HAP-1 (cell line): Measurements from ENCODE around the gene TTC7B.

Source experiments
- DNase-seq, 2 experiments: peaks; one replicate each; pipeline ENCODE4 v3.0.0-alpha.2; 2016 to 2020; ENCODE audit warnings: low spot score in 2 of 2
- H3K27me3 ChIP-seq: fragments of 250-450 bp; sonication (Bioruptor Pico); 2 replicates; pipeline ENCODE4 v1.5.1; 2020; ENCODE audit warnings: low read depth, mild to moderate bottlenecking, moderate library complexity
- H3K36me3 ChIP-seq: fragments of 250-450 bp; sonication (Bioruptor Pico); replicated peaks from 2 replicates; pipeline ENCODE4 v1.5.1; 2020; ENCODE audit warnings: mild to moderate bottlenecking
- H3K4me1 ChIP-seq: fragments of 250-450 bp; sonication (Bioruptor Pico); 2 replicates; pipeline ENCODE4 v1.5.1; 2020; ENCODE audit warnings: mild to moderate bottlenecking
- H3K4me3 ChIP-seq: fragments of 250-450 bp; sonication (Bioruptor Pico); 2 replicates; pipeline ENCODE4 v1.5.1; 2020; ENCODE audit warnings: mild to moderate bottlenecking, moderate library complexity
- H3K9me3 ChIP-seq: fragments of 250-450 bp; sonication (Bioruptor Pico); 2 replicates; pipeline ENCODE4 v1.5.1; 2020; ENCODE audit warnings: mild to moderate bottlenecking, moderate library complexity
- in situ Hi-C: fragments of 300-500 bp; cut with MboI; formaldehyde crosslinking; loops from 3 replicates; pipeline ENCODE4 v1.14.3; 2020; ENCODE audit warnings: low sequenced_read_pairs, inconsistent platforms, mixed read lengths

Gene TTC7B

DNA sequence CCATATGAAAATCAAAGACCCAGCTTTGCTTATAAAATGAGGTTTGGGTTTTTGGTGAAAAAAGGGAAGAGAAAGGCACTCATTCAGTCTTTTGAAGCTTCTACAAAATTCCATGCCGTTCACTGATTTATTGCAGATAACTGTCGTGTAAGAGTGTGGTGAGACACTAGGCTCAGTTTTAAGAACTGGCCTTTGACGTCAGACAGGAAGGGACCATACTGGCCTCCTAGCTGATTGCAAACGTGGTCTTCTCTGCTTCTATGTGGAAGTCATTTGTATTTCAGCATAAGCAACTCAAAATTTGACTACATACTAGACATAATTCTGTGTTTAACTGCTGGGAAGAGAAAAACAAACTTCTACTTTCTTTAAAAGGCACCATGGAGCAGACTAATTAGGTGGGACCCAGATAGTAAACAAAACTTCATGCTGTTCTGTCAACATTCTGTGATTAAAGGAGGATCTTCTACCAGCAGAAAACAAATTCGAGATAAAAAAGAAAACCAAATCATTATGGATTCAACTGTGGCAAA is 168.7 kb downstream of the TTC7B start:
- no peaks in the 10 kb centered on the region for H3K9me3 ChIP-seq
- in situ Hi-C loops, result no loop called here
- H3K27me3 ChIP-seq, result no peaks in the 10 kb centered on the region
- H3K4me3 ChIP-seq, result no peak overlapping the region
- peaks cover 9% of the 10 kb centered on the region for H3K4me1 ChIP-seq
- no peak for DNase-seq
- H3K36me3 ChIP-seq, result no peaks in the 10 kb centered on the region; the same call in 1 of the 2 replicates

DNA sequence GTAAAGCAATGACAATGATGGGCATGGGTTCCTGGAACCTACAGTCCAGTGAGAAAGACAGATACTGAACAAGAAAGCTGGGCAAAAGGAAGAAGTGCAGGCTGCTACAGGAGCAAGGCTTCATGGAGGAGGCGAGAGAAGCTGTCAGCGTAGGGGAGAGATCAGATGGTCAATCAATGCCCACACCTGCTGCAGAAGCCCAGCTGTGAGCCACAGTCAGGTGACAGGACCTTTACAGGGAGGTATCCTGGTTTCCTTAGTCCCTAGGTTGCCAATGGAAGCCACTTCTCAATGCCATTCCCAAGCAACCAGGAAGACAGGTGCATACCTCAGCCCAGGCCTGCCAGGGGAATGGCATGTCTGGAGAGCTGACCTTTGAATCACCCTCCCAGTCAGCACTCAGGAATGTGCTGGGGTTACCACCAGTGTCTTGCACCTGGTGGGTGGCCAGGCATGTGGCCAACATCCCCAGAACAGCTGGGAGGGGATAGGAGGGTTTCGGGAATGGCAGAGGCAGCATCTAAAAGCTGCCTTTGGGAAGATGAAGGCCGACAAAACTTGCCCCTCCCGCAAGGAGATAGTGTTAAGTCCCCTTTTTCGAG is 170.3 kb downstream of the TTC7B start:
- Histone ChIP-seq H3K4me3 (no peak overlapping the region), H3K9me3 (no peaks in the 10 kb centered on the region), H3K4me1 (peaks cover 19% of the 10 kb centered on the region), H3K27me3 (no peaks in the 10 kb centered on the region), H3K36me3 (no peaks in the 10 kb centered on the region)
- DNase-seq, result no peak
- in situ Hi-C loops, result no loop called here

DNA sequence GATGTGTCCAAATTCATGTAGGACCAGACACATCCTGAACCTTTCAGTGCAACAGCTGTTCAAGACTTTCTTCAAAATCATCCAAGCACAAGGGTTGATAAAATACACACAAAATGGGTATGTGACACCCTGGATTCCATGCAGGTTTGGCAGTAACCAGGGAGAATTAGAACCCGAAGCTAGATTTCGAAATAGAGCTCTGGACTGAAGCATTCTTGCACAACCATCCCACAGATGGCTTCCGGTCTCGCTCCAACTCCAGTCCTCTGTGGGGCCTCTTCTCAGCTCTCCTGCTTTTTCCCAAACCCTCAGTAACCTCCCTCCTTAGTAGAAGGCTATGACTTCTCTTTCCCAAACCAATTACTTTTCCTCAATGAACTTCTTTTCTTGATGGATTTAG is 171.3 kb downstream of the TTC7B start:
- in situ Hi-C loops, result no loop called here
- Histone ChIP-seq H3K27me3 (no peaks in the 10 kb centered on the region), H3K9me3 (no peaks in the 10 kb centered on the region), H3K4me1 (peaks cover 29% of the 10 kb centered on the region), H3K4me3 (no peak overlapping the region), H3K36me3 (no peaks in the 10 kb centered on the region)
- no peak for DNase-seq

DNA sequence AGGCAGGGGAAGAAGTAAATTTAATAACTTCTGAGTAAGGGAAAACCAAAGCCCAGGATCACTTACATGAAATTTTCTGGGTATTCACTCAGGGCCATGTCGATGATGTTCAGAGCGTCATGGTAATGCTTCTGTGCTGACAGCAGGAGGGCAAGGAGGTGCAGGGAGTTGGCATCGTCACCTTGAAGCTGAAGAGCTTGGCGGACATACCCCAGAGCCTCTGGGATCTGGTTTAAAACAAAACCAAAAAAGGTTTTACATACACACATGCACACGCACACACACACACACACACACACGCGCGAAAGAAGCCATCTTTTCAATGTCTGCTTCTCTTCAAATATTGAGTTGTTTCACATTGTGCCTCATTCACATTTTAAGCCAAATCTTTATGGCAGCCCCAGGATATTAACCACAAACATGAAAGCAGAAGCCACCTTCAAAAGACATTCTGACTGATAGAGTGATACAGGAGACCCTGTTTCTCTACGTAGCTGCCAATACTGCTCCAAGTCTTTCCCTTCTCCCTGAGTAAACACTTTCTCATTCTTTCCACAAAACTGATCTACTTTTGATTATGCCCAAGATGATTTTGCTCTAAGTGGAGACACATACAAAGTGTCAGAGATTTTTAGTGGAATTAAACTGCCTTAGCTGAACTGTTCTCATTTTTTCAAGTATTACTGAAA is 172.1 kb downstream of the TTC7B start:
- H3K27me3 ChIP-seq, result no peaks in the 10 kb centered on the region
- DNase-seq, result no peak
- H3K4me1 ChIP-seq, result peaks cover 35% of the 10 kb centered on the region
- H3K4me3 ChIP-seq, result no peak overlapping the region
- in situ Hi-C loops, result no loop called here
- no peaks in the 10 kb centered on the region for H3K36me3 ChIP-seq
- H3K9me3 ChIP-seq, result no peaks in the 10 kb centered on the region

DNA sequence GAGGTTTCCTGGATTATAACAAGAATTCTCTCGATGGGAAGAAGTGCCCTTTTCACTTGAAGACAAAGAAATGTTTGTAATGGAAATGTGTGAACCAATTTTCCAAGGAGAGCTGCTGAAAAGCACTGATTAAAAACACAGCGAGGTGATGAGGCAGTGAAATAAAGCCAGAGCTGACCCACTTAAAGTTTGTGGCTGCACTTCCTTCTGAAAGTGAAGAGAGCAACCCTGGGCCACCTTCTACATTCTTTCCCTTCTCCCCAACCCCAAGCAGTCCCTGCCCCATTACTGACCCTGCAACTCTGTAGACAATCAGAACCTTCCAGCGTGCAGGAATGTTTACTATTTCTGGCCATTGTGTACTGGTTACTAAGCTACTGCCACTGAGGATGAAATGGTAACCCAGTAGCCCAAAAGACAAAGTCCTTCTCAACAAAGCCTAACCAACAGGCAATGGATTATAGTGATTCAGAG is 173.9 kb downstream of the TTC7B start:
- DNase-seq, result peak; percentile 83 to 99
- H3K4me1 ChIP-seq, result peaks cover 45% of the 10 kb centered on the region

DNA sequence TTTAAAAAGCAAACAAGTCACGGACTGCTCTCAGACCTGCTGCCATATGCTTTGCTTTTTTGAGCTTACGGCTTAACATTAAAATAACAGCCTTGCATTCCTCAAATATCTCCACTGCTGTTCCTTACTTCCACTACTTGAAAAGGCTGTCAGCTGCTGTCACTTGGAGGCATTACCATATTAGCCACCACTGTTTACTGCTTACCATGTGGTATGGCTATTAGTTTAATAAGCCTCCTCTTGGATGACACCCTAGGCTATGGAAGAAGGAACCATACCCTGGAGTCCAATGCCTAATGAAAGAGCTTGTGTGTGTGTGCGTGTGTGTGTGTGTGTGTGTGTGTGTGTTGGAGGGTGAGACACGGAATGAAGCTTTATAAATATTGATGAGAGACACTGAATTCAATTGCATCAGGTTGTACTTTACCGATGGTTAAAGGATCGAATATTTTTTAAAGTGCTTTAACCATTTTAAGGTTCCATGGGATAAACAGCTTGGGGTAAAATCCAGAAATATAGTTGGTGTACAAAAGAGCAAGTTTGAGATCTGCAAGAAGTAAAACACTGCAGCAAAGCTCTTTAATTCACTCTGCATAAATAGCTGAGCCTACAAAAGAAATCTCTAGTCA is 174.5 kb downstream of the TTC7B start:
- H3K27me3 ChIP-seq, result no peaks in the 10 kb centered on the region
- H3K36me3 ChIP-seq, result no peaks in the 10 kb centered on the region
- DNase-seq, result peak; percentile 74 to 80
- H3K4me1 ChIP-seq, result peaks cover 46% of the 10 kb centered on the region
- in situ Hi-C loops, result no loop called here
- no peaks in the 10 kb centered on the region for H3K9me3 ChIP-seq
- no peak overlapping the region for H3K4me3 ChIP-seq

More for the DNA sequence above, 173.9 kb downstream of the TTC7B start:
- in situ Hi-C loops, result no loop called here
- H3K4me3 ChIP-seq, result no peak overlapping the region
- H3K36me3 ChIP-seq, result no peaks in the 10 kb centered on the region
- H3K9me3 ChIP-seq, result no peaks in the 10 kb centered on the region
- no peaks in the 10 kb centered on the region for H3K27me3 ChIP-seq

DNA sequence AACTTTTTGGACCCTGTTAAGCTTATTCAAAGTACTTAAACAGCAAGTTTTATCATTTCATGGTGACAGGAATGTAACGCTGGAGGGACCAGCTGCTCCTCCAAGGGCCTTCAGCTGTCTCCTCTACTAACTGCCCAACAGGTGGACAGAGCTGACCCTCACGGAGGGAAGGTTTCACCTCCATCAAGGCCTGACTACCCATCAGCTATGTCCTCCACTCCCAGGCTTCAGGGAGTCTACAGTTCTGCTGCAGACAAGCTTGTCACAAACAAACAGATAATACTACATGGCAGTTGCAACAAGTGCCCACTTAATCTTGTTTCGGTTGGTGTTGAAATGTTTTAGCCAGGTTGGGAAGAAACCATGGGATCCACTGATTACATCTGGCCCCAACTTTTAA is 175.1 kb downstream of the TTC7B start:
- DNase-seq, result no peak
- no peak overlapping the region for H3K4me3 ChIP-seq
- peaks cover 46% of the 10 kb centered on the region for H3K4me1 ChIP-seq
- H3K36me3 ChIP-seq, result no peaks in the 10 kb centered on the region
- no peaks in the 10 kb centered on the region for H3K27me3 ChIP-seq
- in situ Hi-C loops, result no loop called here
- no peaks in the 10 kb centered on the region for H3K9me3 ChIP-seq

DNA sequence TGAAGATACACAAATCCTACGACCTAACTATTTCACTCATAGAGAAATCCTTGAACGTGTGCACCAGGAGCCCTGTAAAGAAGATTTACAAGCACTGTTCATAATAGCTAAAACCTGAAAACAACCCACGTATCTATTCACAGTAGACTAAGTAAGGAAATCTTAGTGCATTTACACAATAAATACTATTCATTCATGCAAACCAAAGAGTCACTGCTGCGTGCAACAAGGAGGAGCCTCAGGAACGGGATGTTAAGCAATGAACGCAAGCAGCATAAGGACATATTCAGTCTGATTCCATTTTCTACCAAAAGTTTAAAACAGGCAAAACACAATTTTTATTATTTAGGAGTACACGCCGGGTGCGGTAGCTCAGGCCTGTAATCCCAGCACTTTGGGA is 176.6 kb downstream of the TTC7B start:
- Histone ChIP-seq H3K36me3 (no peaks in the 10 kb centered on the region), H3K27me3 (no peaks in the 10 kb centered on the region), H3K4me1 (peaks cover 46% of the 10 kb centered on the region), H3K9me3 (no peaks in the 10 kb centered on the region), H3K4me3 (no peak overlapping the region)
- DNase-seq, result peak; percentile 58 to 88
- in situ Hi-C loops, result no loop called here

DNA sequence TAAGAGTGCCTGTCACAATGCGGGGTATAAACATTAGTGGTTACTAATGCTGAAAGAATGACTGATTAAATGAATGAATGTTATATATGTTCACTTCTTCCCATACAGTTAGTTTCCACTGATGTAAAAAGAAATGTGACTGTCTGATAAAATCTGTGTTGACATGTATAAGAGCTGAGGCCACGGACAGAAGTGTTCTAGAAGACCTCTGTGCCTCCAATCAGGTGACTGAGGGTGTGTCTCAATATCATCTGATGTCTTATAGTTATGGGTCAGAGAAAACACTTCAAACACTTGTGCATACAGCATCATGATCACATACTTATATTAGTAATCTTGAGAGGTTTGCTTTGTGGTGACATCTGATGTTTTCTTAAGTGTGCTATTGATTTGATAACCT is 183.4 kb downstream of the TTC7B start:
- peaks cover 11% of the 10 kb centered on the region for H3K4me1 ChIP-seq
- DNase-seq, result no peak
- H3K36me3 ChIP-seq, result no peaks in the 10 kb centered on the region
- H3K27me3 ChIP-seq, result no peaks in the 10 kb centered on the region
- in situ Hi-C loops, result no loop called here
- no peaks in the 10 kb centered on the region for H3K9me3 ChIP-seq
- H3K4me3 ChIP-seq, result no peak overlapping the region

DNA sequence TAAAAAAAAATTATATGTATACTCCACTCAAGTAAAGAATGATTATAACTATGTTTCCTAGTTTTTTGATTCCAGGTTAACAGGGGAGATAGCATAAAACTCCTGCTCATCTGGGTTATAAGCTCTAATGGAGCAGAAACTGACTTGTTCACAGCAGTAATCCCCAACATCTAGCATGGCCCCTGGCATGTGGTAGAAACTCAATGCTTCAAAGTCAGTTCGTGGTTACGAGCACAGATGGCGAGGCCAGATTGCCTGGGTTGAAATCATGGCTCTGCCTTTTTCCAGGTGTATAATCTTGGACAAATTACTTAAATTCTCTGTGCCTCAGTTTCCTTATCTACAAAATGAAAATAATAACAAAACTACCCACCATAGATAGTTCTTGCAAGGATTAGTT is 183.8 kb downstream of the TTC7B start:
- Histone ChIP-seq H3K9me3 (no peaks in the 10 kb centered on the region), H3K27me3 (no peaks in the 10 kb centered on the region), H3K4me1 (peaks cover 8% of the 10 kb centered on the region), H3K36me3 (no peaks in the 10 kb centered on the region), H3K4me3 (no peak overlapping the region)
- in situ Hi-C loops, result no loop called here
- DNase-seq, result no peak

DNA sequence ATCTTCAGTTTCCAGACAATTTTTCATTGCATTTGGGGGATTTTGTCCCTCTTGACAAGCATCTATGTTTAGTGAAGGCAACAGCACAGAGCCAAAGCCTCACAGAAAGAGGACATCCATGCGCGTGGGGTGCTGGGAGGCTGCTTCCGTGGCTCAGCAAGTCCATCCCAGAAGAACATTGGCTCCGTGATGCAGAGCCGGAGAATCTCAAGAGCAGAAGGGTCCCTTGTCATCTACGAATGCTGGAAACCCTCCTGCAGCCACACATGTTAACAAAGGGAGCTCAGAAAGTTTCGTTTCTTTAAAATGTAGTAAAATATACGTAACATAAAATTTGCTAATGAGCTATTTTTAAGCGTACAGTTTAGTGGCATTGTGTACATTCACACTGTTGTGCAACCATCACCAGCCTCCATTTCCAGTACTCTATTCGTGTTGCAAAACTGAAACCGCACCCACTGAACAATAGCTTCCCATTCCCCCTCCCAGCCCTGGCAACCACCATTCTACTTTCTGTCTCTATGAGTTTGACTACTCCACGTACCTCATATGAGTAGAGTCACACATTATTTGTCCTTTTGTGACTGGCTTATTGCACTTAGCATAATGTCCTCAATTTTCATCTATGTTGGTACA is 185.9 kb downstream of the TTC7B start:
- Histone ChIP-seq H3K4me1 (peaks cover 5% of the 10 kb centered on the region), H3K9me3 (no peaks in the 10 kb centered on the region), H3K4me3 (no peak overlapping the region), H3K27me3 (no peaks in the 10 kb centered on the region), H3K36me3 (no peaks in the 10 kb centered on the region)
- no peak for DNase-seq
- in situ Hi-C loops, result no loop called here

DNA sequence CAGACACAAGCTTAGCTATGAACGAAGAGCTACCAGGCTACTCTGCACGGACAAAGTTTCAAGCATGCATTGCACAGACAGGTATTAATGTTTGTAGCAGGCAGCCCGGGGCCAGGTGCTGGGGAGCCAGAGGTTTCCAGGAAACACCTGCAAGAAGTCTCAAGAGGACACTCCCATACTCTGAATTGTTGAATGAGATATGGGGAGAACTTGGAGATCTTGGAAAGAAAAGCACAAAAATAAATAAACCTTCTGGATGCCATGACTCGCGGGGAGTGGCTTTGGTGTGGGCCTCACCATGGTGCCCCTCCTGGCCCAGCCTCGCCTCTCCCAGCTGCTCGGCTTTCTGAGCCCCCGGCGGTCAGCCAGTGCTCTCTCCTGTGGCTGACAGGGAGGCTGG is 186.8 kb downstream of the TTC7B start:
- no peak for DNase-seq
- no peaks in the 10 kb centered on the region for H3K27me3 ChIP-seq
- no peak overlapping the region for H3K4me3 ChIP-seq
- in situ Hi-C loops, result no loop called here
- peaks cover 5% of the 10 kb centered on the region for H3K4me1 ChIP-seq
- H3K36me3 ChIP-seq, result no peaks in the 10 kb centered on the region
- no peaks in the 10 kb centered on the region for H3K9me3 ChIP-seq

DNA sequence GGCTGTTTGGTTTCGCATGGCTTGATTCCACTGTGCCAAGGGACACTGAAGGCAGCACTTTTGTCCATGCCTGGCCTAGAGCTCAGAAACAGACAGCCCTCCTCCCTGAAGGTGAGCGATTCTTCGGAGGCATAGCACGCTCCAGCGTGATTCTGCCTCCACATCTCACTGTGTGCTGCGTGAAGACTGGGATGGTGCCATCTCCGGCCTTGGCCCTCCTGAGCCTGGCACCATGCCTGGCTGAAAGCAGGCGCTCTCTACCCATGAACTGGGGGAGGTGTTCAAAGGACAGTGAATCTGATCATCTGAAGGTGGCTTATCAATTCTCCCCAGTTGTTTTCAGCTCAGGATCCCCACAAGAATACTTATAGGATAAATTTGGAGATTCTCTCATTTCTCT is 187.4 kb downstream of the TTC7B start:
- no peak overlapping the region for H3K4me3 ChIP-seq
- no peak for DNase-seq
- no peaks in the 10 kb centered on the region for H3K36me3 ChIP-seq
- H3K4me1 ChIP-seq, result peaks cover 5% of the 10 kb centered on the region
- H3K9me3 ChIP-seq, result no peaks in the 10 kb centered on the region
- H3K27me3 ChIP-seq, result no peaks in the 10 kb centered on the region
- in situ Hi-C loops, result no loop called here

DNA sequence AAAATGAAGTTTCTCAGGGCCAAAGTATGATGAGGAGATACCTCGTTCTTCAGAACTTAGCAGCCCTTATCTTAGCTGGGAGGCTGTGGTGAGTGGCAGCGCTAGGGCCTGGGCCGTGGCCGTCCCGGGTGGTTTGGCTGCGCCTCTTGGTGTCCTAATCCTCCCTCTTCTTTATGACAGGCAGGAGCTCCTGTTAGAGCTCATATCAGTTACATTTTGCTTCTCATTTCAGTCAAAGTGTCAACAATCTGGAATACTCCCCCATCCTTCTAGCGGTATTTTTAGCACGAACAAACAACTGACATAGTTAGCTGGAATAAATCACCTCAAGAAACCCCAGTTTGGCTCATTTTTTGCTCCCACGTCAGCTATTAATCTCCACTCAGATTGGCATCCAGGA is 188.8 kb downstream of the TTC7B start:
- no peaks in the 10 kb centered on the region for H3K27me3 ChIP-seq
- in situ Hi-C loops, result no loop called here
- DNase-seq, result no peak
- no peak overlapping the region for H3K4me3 ChIP-seq
- no peaks in the 10 kb centered on the region for H3K9me3 ChIP-seq
- H3K4me1 ChIP-seq, result no peaks in the 10 kb centered on the region
- H3K36me3 ChIP-seq, result no peaks in the 10 kb centered on the region
